HCT116 (cell line): ENCODE results near the gene UGP2.

Experiments
- CTCF ChIP-seq, 3 experiments: fragments of 200-600 bp in 1 of 3; sonication (generic) in 1 of 3; IDR thresholded peaks in 2 of 3; conservative IDR thresholded peaks in 1 of 3; 2 replicates each; pipeline ENCODE4 v1.5.1; 2012 to 2017; ENCODE audit warnings: low read depth in 2 of 3, low read length in 2 of 3, antibody characterized with exemption in 1 of 3, borderline replicate concordance in 1 of 3, control low read depth in 1 of 3, mild to moderate bottlenecking in 1 of 3, mixed read lengths in 1 of 3, mixed run types in 1 of 3, moderate library complexity in 1 of 3; ENCODE audit not compliant: insufficient read depth in 1 of 3
- EZH2 ChIP-seq: fragments of 200-600 bp; sonication (generic); IDR thresholded peaks from 2 replicates; pipeline ENCODE4 v1.6.1; 2017; ENCODE audit warnings: antibody characterized with exemption, mixed run types
- RAD21 ChIP-seq: IDR thresholded peaks from 2 replicates; pipeline ENCODE4 v1.6.1; 2012; ENCODE audit warnings: low read depth, mild to moderate bottlenecking
- SIN3A ChIP-seq: IDR thresholded peaks from 2 replicates; pipeline ENCODE4 v1.6.1; 2012; ENCODE audit warnings: low read depth

GRCh38 chr2:63801455-63801854 is 40.2 kb upstream of the UGP2 start:
- TF ChIP-seq CTCF (IDR thresholded peaks at IDR 0.05 in 2 of 3, conservative IDR thresholded peaks at IDR 0.05 in 1 of 3; ENCODE audit: borderline replicate concordance in 1 of 3, insufficient read depth in 1 of 3, low read depth in 2 of 3, low read length in 2 of 3) (no peak), EZH2 (no peak), SIN3A (no peak), RAD21 (no peak)
